PFSK-1 (cell line): ENCODE results near the gene IDH3G.

Experiments used
- POLR2AphosphoS5 ChIP-seq: IDR thresholded peaks from 2 replicates; pipeline ENCODE4 v1.6.1; 2012; ENCODE audit warnings: low read depth, mild to moderate bottlenecking, control low read depth, low read length, moderate library complexity
- SIN3A ChIP-seq: IDR thresholded peaks from 2 replicates; pipeline ENCODE4 v1.6.1; 2012; ENCODE audit warnings: mild to moderate bottlenecking, low read length, moderate library complexity, borderline replicate concordance; ENCODE audit not compliant: insufficient read depth
- TF ChIP-seq, protein P1 (sequence below), 2 experiments: IDR thresholded peaks; 2 replicates each; pipeline versions ENCODE4 v1.6.1 to v1.8.0; 2011 to 2012; ENCODE audit warnings: low read depth in 2 of 2, low read length in 2 of 2, control low read depth in 1 of 2, inconsistent platforms in 1 of 2, mild to moderate bottlenecking in 1 of 2, moderate library complexity in 1 of 2; ENCODE audit not compliant: insufficient read depth in 1 of 2

DNA sequence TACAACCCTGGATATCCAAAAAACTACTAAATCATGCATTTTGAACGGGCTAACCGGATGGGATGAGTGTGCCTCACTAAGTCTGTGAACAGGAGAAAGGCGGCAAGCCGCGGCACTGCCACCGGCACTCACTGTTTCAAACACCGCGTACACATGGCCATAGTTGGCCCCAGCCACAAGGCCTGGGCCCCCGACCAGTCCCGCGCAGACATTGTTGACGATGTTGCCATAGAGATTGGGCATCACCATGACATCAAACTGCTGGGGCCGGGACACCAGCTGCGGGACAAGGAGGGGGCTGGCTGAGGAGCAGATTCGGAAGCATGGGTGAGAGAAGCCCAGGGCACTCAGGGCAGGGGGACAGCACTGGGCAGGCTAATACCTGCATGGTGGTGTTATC is 7.5 kb downstream of the IDH3G start:
- TF ChIP-seq, protein P1, sequence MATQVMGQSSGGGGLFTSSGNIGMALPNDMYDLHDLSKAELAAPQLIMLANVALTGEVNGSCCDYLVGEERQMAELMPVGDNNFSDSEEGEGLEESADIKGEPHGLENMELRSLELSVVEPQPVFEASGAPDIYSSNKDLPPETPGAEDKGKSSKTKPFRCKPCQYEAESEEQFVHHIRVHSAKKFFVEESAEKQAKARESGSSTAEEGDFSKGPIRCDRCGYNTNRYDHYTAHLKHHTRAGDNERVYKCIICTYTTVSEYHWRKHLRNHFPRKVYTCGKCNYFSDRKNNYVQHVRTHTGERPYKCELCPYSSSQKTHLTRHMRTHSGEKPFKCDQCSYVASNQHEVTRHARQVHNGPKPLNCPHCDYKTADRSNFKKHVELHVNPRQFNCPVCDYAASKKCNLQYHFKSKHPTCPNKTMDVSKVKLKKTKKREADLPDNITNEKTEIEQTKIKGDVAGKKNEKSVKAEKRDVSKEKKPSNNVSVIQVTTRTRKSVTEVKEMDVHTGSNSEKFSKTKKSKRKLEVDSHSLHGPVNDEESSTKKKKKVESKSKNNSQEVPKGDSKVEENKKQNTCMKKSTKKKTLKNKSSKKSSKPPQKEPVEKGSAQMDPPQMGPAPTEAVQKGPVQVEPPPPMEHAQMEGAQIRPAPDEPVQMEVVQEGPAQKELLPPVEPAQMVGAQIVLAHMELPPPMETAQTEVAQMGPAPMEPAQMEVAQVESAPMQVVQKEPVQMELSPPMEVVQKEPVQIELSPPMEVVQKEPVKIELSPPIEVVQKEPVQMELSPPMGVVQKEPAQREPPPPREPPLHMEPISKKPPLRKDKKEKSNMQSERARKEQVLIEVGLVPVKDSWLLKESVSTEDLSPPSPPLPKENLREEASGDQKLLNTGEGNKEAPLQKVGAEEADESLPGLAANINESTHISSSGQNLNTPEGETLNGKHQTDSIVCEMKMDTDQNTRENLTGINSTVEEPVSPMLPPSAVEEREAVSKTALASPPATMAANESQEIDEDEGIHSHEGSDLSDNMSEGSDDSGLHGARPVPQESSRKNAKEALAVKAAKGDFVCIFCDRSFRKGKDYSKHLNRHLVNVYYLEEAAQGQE (IDR thresholded peaks at IDR 0.05; ENCODE audit: insufficient read depth in 1 of 2, low read depth in 2 of 2, low read length in 2 of 2): no peak
- TF ChIP-seq SIN3A (no peak), POLR2AphosphoS5 (no peak)
